ENCODE data around the gene KIF19.

The KIF19 gene

DNA sequence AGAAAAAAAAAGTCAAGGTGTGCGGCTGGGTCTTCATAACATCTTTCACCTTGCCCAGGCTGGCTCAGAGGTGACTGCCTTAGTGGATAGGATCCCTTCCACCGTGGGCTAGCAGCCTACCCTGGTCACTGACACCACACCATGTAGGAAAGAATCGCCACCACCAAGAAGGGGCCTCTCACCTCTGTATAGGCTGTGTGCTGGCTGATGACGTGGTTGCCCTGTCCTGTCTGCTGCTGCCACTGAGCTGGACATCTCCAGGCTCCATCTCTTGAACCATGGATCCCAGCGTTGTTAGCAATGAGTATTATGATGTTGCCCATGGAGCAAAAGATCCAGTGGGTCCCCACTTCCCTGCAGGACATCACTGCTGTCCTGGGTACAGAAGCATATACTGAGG is 41.2 kb downstream of the KIF19 start, which contains the start of gene GPR142:
GPR142 (plus strand) TSS at position 301 of the 400 bp plus-strand sequence. CDS start 2,035 bp downstream, outside the sequence.
- Histone ChIP-seq H3K27ac (no peak within 1 kb of the TSS), H3K27me3 (peaks cover 50% of the 10 kb centered on the region), H3K4me3 (ENCODE audit: low read depth in 1 of 2, low read length in 1 of 2) (no peak within 1 kb of the TSS), H3K36me3 (no peaks in the 10 kb centered on the region), H3K9me3 (no peaks in the 10 kb centered on the region), H3K4me1 (ENCODE audit: control insufficient read depth in 1 of 2, insufficient read depth in 1 of 2, low read depth in 1 of 2, low read length in 1 of 2) (peaks cover 10 to 13% of the 10 kb centered on the region in 2 experiments)
- TF ChIP-seq, protein P1, sequence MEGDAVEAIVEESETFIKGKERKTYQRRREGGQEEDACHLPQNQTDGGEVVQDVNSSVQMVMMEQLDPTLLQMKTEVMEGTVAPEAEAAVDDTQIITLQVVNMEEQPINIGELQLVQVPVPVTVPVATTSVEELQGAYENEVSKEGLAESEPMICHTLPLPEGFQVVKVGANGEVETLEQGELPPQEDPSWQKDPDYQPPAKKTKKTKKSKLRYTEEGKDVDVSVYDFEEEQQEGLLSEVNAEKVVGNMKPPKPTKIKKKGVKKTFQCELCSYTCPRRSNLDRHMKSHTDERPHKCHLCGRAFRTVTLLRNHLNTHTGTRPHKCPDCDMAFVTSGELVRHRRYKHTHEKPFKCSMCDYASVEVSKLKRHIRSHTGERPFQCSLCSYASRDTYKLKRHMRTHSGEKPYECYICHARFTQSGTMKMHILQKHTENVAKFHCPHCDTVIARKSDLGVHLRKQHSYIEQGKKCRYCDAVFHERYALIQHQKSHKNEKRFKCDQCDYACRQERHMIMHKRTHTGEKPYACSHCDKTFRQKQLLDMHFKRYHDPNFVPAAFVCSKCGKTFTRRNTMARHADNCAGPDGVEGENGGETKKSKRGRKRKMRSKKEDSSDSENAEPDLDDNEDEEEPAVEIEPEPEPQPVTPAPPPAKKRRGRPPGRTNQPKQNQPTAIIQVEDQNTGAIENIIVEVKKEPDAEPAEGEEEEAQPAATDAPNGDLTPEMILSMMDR (IDR thresholded peaks at IDR 0.05): no peak

DNA sequence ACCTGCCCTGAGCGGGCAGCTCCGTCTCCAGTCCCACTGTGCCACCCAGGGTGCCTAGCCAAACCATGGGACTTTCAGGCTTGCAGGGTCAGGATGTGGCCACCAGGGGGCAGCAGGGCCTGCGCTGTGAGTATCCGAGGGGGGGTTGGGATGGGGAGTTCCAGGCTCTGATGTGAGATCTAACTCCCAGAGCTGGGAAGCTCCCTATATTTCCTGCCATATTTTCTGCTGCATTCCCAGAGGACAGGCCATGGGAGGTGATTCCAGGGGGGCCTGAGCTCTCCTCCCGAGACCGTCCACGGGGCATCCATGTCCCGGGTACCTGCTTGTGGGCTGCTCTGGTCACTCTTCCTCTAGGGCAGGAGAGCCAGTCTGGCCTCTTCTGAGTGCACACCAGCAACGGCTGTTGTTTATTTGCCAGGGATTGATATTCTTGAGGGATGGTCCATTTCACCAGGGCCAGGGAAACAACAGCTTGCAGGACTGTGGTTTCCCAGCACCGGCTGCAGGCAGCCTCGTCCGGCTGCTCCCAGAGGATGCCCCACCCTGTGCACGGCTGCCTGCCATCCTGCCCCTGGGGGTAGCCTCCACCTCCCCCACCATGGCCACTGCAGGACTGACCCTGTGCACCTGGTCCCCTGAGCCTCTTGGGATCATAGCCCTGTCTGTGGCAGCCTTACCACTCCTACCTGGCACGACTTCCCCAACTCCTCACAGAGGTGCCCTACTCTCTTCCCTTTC is 42.5 kb downstream of the KIF19 start:
- Histone ChIP-seq H3K27ac (no peak overlapping the region), H3K36me3 (no peaks in the 10 kb centered on the region), H3K4me3 (ENCODE audit: low read depth in 1 of 2, low read length in 1 of 2) (no peak overlapping the region), H3K4me1 (ENCODE audit: control insufficient read depth in 1 of 2, insufficient read depth in 1 of 2, low read depth in 1 of 2, low read length in 1 of 2) (peaks cover 10 to 13% of the 10 kb centered on the region in 2 experiments), H3K9me3 (no peaks in the 10 kb centered on the region), H3K27me3 (peaks cover 37% of the 10 kb centered on the region)
- TF ChIP-seq, protein P1 (IDR thresholded peaks at IDR 0.05): peak; percentile 93

DNA sequence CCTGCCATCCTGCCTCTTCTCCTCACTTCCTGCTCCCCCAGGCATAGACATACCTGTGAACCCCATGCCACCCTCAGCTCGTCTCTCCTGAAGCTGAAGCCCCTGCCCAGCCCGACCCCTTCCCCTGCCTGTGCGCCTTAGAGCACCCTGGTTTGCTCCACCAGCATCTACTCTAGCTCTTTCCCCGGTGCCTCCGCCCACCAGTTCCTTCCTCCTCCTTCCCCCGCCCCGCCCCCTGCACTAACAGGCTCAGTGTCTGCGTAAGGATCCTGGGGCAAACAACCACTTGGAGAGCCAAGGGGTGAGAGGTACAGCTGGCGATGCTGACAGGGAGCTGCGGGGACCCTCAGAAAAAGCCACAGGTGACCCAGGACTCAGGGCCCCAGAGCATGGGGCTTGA is 43.2 kb downstream of the KIF19 start:
- Histone ChIP-seq H3K36me3 (no peaks in the 10 kb centered on the region), H3K27me3 (peaks cover 34% of the 10 kb centered on the region), H3K9me3 (no peaks in the 10 kb centered on the region), H3K27ac (no peak overlapping the region), H3K4me3 (ENCODE audit: low read depth in 1 of 2, low read length in 1 of 2) (no peak overlapping the region), H3K4me1 (ENCODE audit: control insufficient read depth in 1 of 2, insufficient read depth in 1 of 2, low read depth in 1 of 2, low read length in 1 of 2) (peaks cover 10 to 13% of the 10 kb centered on the region in 2 experiments)
- TF ChIP-seq, protein P1 (IDR thresholded peaks at IDR 0.05): no peak

DNA sequence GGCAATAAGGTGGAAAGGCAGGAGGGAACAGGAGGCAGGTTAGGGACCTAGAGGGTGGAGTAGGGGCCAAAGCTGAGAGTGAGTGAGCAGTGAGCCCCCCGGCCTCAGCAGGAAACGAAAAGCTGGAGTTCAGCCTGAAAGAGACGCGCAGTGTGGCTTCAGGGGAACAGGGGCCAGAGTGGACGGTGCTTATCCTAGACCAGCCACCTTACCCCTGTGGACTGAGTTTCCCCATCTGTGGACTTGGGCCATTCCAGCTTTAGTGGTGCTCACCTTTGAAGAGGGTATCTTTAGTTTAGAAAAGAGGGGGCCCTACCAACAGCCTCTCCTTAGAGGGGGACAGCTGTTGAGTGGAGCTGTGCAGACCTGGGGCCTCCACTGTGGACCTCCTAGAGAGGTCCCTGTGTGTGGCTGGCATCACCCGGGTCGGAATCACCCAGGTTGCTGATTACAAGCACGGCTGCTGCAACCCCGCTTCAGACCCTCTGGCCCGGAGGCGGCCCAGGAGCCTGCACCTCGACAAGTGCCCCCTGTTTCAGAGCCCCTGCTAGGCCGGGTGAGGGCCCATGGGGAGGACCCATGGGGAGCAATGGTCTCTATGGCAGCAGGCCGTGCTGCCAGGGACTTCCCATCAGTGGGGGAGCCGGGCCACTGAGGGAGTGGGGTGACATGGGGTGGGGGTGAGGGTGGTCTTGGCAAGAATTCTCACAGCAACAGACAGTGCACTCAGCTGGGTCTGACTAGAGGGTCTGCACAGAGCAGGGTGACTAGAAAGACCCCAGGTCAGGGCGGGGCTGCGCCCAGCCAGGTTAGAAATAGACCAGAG is 43.9 kb downstream of the KIF19 start:
- Histone ChIP-seq H3K4me1 (ENCODE audit: control insufficient read depth in 1 of 2, insufficient read depth in 1 of 2, low read depth in 1 of 2, low read length in 1 of 2) (peaks cover 10 to 13% of the 10 kb centered on the region in 2 experiments), H3K4me3 (ENCODE audit: low read depth in 1 of 2, low read length in 1 of 2) (no peak overlapping the region), H3K27ac (no peak overlapping the region), H3K9me3 (no peaks in the 10 kb centered on the region), H3K36me3 (no peaks in the 10 kb centered on the region), H3K27me3 (peaks cover 34% of the 10 kb centered on the region)
- TF ChIP-seq, protein P1 (IDR thresholded peaks at IDR 0.05): no peak

DNA sequence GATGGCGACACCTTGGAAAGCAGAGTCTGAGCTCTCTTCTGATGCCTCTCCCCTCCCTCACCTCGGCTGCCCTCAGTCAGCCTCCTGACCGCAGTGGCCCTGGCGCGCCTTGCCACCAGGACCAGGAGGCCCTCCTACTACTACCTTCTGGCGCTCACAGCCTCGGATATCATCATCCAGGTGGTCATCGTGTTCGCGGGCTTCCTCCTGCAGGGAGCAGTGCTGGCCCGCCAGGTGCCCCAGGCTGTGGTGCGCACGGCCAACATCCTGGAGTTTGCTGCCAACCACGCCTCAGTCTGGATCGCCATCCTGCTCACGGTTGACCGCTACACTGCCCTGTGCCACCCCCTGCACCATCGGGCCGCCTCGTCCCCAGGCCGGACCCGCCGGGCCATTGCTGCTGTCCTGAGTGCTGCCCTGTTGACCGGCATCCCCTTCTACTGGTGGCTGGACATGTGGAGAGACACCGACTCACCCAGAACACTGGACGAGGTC is 45.7 kb downstream of the KIF19 start:
- Histone ChIP-seq H3K27ac (no peak overlapping the region), H3K9me3 (no peaks in the 10 kb centered on the region), H3K36me3 (no peaks in the 10 kb centered on the region), H3K4me1 (ENCODE audit: control insufficient read depth in 1 of 2, insufficient read depth in 1 of 2, low read depth in 1 of 2, low read length in 1 of 2) (peaks cover 10 to 13% of the 10 kb centered on the region in 2 experiments), H3K27me3 (peaks cover 34% of the 10 kb centered on the region), H3K4me3 (ENCODE audit: low read depth in 1 of 2, low read length in 1 of 2) (no peak overlapping the region)
- TF ChIP-seq, protein P1 (IDR thresholded peaks at IDR 0.05): no peak

All from neutrophil (primary cell).